Psoas muscle (tissue), 8 donors: ENCODE results near the gene PGS1. TPM values are rescaled to one million over a fixed set of nuclear protein-coding genes. Genes with fewer than 3 reads are reported as not detected.

Experiments
- ATAC-seq, 4 donors: fragments of 200-7000 bp; cut with Tn5 transposase; one replicate each; pipeline ENCODE4 v1.9.1; 2020; ENCODE audit warnings: moderate library complexity in 3 of 4, mild to moderate bottlenecking in 2 of 4
- DNase-seq, 2 donors: peaks; one replicate each; pipeline ENCODE4 v3.0.0-alpha.2; 2020
- H3K27ac ChIP-seq: fragments of 200-600 bp; one replicate; pipeline ENCODE4 v1.8.0; 2022
- H3K27me3 ChIP-seq, 3 donors: fragments of 200-600 bp in 1 of 3; one replicate each; pipeline versions ENCODE4 v1.6.1 to v1.8.0; 2013 to 2022; ENCODE audit warnings: low read length in 2 of 3, mild to moderate bottlenecking in 2 of 3, moderate library complexity in 1 of 3; ENCODE audit not compliant: insufficient read depth in 3 of 3
- H3K36me3 ChIP-seq, 2 donors: fragments of 200-600 bp in 1 of 2; one replicate each; pipeline versions ENCODE4 v1.6.1 to v1.8.0; 2013 to 2022; ENCODE audit warnings: low read depth in 1 of 2, mild to moderate bottlenecking in 1 of 2, moderate library complexity in 1 of 2; ENCODE audit not compliant: insufficient read depth in 1 of 2
- H3K4me1 ChIP-seq: fragments of 200-600 bp; one replicate; pipeline ENCODE4 v1.8.0; 2022
- H3K4me3 ChIP-seq: fragments of 200-600 bp; one replicate; pipeline ENCODE4 v1.8.0; 2022; ENCODE audit warnings: mild to moderate bottlenecking
- H3K9me3 ChIP-seq: fragments of 200-600 bp; one replicate; pipeline ENCODE4 v1.8.0; 2022
- CTCF ChIP-seq: fragments of 200-600 bp; IDR thresholded peaks from one replicate; pipeline ENCODE4 v1.8.0; 2022; ENCODE audit warnings: antibody characterized with exemption
- WGBS, 3 donors: extraction: QIAGEN DNeasy Blood & Tissue Kit; methylation state at CpG; one replicate each; pipeline versions ENCODE4 v1.1.6 to v1.1.7; 2013; 5-methylcytosine and 5-hydroxymethylcytosine counted together
- intact Hi-C, 2 donors: fragments of 100-400 bp; cut with DNase I; formaldehyde crosslinking; loops; one replicate each; pipeline versions ENCODE4 v1.11.0 to v1.14.2; 2022
- polyA plus RNA-seq, 3 donors: library from polyadenylated mRNA; stranded (reverse); fragments of 200-250 nt; gene quantifications; one replicate each; pipeline ENCODE4 v1.2.3, GENCODE V29; 2013
- total RNA-seq, 4 donors: library from RNA; stranded (reverse); fragmentation: NEBNext Ultra II Directional in 2 of 4; extraction: Animal tissue kit (Norgen Biotek cat#: 25700) in 2 of 4; gene quantifications; one replicate each; pipeline versions ENCODE4 v1.2.1 to v1.2.4, GENCODE V29; 2021 to 2023
- donor health status: healthy with polysubstance abuse.
- donor health status: DM: no; HTN: no; CAD: no; lungs with moderate emphysema.
- donor health status: Bipolar disorder and iron deficiency.
- donor health status: healthy.
- donor health status: DM: yes; HTN: yes; CAD: no.
- donor health status: DM: no; HTN: no; CAD: no.
- donor health status: DM: no; HTN: no; CAD: no.
- donor health status: DM: yes; HTN: yes; CAD: no.

The PGS1 gene
- total and polyA plus RNA-seq, 7 donors, result 10.2 to 24.2 (median 16.3) TPM

DNA sequence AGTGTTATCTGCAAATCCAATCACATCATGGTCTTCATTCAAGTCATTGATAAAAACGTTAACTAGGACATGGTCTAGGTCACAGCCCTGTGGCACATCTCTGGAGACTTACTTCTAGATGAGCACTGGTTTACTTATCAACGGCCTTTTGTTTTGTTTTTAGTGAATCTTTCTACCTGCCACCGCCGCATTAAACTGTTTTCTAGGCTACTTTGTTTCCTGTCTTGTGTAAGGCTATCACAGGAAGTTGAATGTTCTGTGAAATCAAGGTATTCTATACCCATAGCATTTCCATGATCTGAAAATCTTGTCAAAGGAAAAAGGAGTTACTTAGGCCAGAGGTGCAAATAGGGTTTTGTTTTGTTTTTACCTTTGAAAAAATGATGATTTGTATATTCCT lies 45.5 kb upstream of the PGS1 start:
- Histone ChIP-seq H3K27ac (no peak overlapping the region), H3K4me1 (peaks cover 4% of the 10 kb centered on the region), H3K9me3 (no peaks in the 10 kb centered on the region), H3K4me3 (no peak overlapping the region), H3K27me3 (no peaks in the 10 kb centered on the region), H3K36me3 (no peaks in the 10 kb centered on the region)
- TF ChIP-seq CTCF, result no peak
- no peak for DNase-seq
- 66 to 77% (median 72%) methylated on average over 4 of the region's 4 CpGs for WGBS, 3 donors
- no peak for ATAC-seq
- intact Hi-C loops, result no loop called here

- Histone ChIP-seq H3K27me3 (no peaks in the 10 kb centered on the region), H3K4me3 (no peak overlapping the region), H3K4me1 (peaks cover 4% of the 10 kb centered on the region), H3K9me3 (no peaks in the 10 kb centered on the region), H3K27ac (no peak overlapping the region), H3K36me3 (no peaks in the 10 kb centered on the region)
- DNase-seq (no peak), ATAC-seq (no peak)
- TF ChIP-seq CTCF, result no peak
- intact Hi-C loops, result no loop called here
- WGBS, 3 donors, result 86 to 92% (median 88%) methylated on average over 11 of the region's 11 CpGs
These were observed 43.2 kb upstream of the PGS1 start for GRCh38 chr17:78335209-78335608.

DNA sequence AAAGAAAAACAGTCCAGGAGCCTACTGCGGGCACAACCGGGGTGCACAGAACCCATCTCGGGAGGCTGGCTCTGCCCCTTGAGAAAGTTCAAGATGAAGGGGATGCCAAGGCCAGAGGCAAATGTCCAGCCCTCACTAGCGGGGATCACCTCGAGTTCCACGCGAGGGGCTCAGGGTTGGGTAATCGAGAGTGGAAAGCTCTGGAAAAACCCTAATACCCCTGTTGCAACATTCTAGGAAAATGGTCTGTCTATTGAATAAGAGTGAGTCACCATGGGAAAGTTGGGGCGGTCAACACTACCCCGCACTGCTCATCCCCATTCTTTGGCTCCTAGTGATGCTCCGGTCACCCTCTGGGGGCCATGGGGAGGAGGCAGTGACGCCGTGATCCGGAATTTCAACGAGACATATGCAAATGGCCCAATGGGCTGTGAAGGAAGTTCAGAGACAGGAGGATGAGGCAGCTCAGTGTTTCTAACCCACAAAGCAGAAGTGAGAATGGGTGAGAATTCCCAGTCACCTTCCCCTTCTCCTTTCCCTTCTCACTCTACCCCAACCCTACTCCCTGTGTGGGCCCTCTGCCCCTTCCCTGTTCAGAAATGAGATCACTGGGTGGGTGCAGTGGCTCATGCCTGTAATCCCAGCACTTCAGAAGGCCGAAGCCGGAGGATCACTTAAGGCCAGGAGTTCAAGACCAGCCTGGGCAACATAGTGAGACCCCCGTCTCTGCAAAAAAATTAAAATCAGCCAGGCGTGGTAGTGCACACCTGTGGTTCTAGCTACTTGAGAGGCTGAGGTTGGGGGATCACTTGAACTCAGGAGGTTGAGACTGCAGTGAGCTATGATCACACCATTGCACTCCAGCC lies 41.0 kb upstream of the PGS1 start:
- H3K27me3 ChIP-seq, result no peaks in the 10 kb centered on the region
- H3K36me3 ChIP-seq, result no peaks in the 10 kb centered on the region
- no peak for DNase-seq
- H3K27ac ChIP-seq, result no peak overlapping the region
- peaks cover 11% of the 10 kb centered on the region for H3K4me1 ChIP-seq
- 85 to 95% (median 93%) methylated on average over 19 of the region's 19 CpGs for WGBS, 3 donors
- no peak for TF ChIP-seq CTCF
- ATAC-seq, result no peak
- intact Hi-C loops, result no loop called here
- no peak overlapping the region for H3K4me3 ChIP-seq
- no peaks in the 10 kb centered on the region for H3K9me3 ChIP-seq

DNA sequence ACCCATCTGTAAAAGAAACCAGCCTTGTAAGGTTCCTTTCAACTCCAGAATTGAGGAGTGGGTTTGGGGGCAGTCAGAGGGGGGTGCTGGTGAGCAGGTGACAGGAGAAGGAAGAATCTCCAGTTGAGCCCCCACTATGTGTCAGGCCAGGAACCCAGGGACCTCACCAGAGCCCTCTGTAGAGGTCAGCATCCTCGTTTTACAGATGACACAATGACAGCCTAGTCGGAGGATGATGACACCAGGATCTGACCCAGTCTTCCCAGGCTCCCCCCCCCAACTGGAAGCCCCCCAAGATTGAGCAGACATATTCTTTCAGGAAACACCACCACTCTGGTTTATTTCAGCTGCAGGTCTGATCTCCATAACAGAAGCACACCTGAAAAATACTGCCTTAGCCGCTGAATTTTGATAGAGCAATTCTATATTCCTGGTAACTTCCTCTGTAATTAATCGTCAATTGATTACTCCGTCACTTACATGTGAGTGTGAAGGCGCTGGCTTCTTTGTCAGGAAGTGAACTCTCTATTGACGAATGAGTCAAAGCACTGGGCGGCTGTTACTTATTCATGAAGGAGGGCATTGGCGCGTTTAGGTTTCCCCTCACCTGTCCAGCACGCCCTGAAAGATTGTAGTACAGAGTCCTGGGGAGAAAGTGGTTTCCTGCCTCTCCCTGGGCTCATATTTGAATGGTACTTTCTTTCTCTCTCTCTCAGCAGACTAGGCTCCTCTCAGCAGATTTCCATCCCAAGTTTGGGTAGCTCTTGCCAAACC lies 39.8 kb upstream of the PGS1 start:
- Histone ChIP-seq H3K27me3 (no peaks in the 10 kb centered on the region), H3K36me3 (no peaks in the 10 kb centered on the region), H3K9me3 (no peaks in the 10 kb centered on the region), H3K4me1 (peaks cover 23% of the 10 kb centered on the region), H3K4me3 (no peak overlapping the region), H3K27ac (no peak overlapping the region)
- ATAC-seq (no peak), DNase-seq (no peak)
- WGBS, 3 donors, result 68 to 72% (median 71%) methylated on average over 11 of the region's 11 CpGs
- intact Hi-C loops, result no loop called here
- no peak for TF ChIP-seq CTCF
